DMS 273 treated with DMSO at 0.1 percent for 48 hours (cell line): ENCODE data around the gene ZSWIM8.
"Not testable (repeated sequence)": the region's sequence is repeated elsewhere in the genome, so short reads cannot be mapped to it uniquely, and the experiment has no call there.

Experiments
- DNase-seq: peaks from one replicate; lab custom pipeline; 2025; lab: John Stamatoyannopoulos, UW

The ZSWIM8 gene

DNA sequence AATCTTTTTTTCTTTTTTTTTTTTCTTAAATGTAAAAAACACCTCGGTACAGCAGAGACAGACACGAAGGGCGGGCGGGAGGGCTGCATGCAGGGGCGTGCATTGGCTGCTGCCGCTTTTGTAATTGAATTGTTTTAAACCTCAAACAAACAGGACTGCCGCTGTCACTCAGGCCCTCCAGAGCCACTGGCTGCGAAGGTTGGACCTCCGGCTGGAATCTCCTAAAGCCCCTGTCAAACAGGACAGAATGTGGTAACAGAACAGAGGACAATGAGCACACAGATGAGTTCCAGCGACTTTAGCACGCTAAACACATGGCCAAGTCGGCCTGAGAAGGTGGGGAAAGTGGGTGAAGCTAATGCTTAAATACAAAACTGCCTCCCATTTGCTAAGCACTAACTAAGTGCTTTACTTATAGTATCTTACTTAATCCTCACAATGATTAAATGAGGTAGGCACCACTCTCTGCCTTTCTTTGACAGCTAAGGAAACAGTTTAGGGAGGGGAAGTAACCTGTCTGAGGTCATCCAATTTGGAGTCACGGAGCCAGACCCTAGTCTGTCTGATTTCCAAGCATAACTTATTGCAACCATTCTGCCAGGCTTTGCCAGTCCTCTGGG is 29.0 kb downstream of the ZSWIM8 start:
- DNase-seq: no peak

DNA sequence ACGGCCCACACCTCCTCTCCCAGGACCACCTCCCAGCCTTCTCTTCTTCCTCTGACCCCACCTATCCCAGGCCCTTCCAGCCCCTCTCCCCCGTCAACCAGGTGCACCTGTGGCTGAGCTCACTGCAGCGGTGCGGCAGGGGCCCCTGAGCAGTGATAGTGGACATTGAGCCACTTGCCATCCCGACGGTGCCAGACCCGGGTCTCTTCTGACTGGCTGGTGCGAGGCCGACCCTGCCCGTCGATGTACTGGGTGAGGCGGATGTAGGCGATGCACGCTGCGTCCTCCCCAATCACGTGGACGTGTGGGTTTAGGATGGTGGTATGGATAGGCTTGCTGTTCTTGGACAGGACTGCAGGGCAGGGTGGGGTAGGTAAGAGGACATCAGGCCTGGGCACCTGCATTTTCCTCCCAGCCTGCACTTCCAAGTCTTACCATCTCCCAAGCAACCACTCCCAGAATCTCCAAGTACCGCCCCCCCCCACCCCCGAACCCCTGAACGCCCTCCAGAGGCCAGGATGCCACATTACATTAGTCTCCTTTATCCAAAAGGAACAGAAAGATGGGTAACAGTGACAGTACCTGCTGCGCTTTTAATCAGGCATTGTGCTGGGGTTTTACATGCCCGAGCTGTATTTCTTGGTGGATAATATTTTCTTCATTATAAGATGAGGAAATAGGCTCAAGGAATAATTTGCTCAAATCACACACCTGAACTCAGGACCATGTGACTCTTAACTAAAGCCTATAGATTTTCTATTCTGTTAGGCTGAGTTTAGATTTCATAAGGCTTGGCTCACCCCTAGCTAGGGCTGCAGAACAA is 29.7 kb downstream of the ZSWIM8 start:
- DNase-seq: no peak

DNA sequence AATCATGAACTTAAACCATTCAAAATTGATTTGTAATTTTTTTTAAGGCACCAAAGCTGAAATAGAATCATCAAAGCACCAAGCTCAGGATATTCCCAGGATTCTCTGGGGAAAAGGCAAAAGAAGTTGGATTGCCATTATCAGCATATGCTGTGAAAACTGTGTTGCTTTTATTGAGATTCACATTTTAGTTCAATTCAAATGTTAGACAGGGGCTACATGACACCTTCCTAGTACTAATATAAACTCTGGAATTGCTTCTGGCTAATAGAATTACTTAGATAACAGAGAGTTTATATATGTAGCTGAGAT is 30.3 kb downstream of the ZSWIM8 start:
- no peak for DNase-seq

DNA sequence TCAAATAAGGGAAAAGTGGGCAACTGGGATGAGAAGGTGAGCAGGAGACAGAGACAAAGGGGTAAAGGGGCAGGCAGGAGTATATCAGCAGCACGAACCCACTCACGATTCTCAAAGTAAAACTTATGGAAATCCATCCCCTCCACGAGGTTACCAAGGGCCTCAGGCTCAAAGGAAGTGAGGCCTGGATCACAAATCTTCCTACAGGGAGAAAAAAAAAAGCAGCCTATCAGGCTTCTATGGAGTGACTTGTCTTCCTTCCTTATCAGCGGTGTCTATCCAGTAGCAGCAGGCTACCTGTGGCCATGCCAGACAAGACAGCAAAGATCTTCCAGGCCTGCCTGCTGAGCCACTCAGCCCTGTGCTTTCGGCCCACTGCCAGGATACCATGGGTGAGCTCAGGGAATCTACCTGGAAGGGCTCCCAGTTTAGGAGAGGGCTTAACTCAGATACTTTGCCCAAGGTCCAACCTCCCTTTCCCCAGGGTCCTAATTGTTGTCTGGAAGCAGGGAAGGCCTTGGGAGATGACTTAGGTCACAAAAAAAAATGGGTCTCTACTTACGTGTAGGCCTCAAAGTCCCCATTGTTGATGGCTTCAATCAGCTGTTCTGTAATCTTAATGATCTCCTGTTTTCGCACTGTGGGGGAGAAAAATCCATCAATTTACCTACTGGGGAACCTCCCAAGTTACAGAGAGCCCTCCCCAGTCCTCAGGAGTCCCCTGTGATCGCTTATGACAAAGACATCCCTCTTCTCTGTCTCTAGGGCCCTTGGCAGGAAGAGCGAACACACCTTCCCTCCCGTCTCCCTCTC is 31.7 kb downstream of the ZSWIM8 start:
- DNase-seq: no peak

GRCh38 chr10:73817826-73818225 is 32.4 kb downstream of the ZSWIM8 start:
- no peak for DNase-seq

GRCh38 chr10:73818402-73818801 is 33.0 kb downstream of the ZSWIM8 start:
- no peak for DNase-seq

- no peak for DNase-seq
Observed at GRCh38 chr10:73819081-73819480, 33.7 kb downstream of the ZSWIM8 start.

DNA sequence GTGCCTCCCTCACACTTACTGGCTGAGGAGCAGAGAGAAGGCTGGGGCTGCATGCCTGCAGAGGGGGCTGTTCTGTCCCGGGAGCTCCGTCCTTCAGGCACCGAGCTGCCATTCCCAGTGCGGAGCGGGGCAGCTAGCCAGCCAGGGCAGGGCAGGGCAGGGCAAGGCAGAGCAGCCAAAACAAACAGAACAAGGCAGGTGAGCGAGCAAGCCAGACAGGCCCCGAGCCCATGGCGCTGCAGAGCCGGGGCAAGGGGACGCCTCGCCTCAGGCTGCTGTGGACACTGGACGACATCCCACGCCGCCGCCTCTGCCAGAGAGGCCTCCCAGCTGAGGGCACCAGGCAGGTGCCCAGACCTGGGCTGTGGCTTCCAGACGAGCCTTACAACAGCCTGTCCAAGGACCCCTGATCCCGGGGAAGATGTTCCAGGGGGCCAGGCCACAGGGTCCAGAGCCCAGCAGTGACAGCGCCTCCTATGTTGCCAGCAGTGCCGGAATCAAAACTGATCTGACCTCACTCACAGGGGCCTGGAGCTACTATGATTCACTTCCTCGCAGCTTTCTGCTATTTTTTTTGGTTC is 34.2 kb downstream of the ZSWIM8 start:
- no peak for DNase-seq

- DNase-seq: no peak
Observed at GRCh38 chr10:73823391-73823790, 38.0 kb downstream of the ZSWIM8 start.

DNA sequence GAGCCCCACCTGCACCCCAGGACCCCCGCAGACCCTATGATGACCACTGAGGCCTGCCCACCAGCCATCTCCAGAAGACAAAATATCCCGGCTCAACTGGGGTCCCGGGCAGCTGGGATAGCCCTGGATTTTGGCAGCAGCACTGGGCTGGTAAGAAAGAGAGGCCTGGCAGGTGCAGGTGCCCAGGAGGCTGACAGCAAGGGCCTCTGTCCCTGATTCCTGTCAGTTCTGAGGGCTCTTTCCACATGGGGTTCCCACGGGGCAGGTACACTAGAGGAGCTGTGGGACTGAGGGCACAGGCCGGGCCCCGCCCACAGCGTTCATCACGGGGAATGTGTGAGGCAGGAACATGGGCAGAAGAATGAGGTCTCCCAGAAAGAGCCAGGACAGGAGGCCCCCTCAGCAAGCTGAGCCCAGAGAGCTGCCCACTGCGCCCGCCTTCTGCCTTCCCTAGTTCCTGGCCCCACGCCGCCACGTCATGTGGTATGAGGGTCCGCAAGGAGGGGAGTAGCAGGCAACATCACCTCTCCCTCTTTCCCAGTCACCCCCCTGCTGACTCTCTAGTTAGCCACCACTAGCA is 38.8 kb downstream of the ZSWIM8 start:
- no peak for DNase-seq

GRCh38 chr10:73827346-73828089 is 42.1 kb downstream of the ZSWIM8 start:
- DNase-seq: no peak

DNA sequence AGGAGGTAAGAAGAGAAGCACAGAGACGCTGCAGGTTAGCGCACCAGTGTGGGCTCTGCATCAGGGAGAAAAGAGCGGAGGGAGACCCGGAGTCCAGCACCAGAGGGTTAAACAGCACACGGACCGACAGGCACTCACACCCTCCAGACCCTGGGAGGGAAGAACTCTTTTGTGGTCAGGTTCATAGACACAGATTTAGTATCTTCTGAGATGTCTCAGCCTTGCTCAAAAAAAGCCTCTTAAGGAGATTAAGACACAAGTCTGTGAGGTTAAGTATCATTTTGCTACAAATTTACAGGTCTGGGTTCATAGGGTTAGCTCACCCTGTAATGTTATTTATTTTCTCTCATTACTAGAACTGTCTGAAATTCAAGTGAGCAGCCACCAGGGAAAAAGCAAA is 42.8 kb downstream of the ZSWIM8 start:
- no peak for DNase-seq

- DNase-seq: not testable (repeated sequence)
Observed at GRCh38 chr10:73829090-73829489, 43.7 kb downstream of the ZSWIM8 start.

- no peak for DNase-seq
Observed at GRCh38 chr10:73836427-73836980, 51.1 kb downstream of the ZSWIM8 start.

- DNase-seq: no peak
Observed at GRCh38 chr10:73837072-73837471, 51.7 kb downstream of the ZSWIM8 start.

DNA sequence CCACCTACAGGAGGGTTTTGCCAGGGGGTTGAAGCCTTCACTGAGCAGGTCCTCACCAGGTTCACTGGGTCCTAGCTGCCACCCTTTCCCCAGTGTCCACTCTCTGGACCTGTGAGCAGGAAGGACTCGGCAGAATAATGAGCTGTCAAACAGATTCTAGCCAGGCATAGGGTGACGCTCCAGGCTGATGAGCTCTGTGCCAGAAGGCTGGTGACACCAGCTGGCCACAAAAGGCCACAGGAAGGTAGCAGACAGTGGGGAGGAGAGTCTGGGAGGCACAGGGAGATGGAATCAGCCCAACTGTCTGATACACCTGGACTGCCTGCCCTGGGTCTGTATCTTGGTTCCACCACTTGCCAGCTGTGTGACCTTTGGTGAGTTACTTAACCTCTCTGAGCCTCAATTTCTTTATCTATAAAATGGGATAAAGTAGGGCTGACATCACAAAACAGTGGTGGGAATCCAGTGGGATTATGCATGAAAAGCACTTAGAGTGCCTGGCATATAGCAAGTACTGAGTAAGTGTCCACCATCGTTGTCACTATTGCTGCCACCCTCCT is 52.7 kb downstream of the ZSWIM8 start:
- DNase-seq: no peak

DNA sequence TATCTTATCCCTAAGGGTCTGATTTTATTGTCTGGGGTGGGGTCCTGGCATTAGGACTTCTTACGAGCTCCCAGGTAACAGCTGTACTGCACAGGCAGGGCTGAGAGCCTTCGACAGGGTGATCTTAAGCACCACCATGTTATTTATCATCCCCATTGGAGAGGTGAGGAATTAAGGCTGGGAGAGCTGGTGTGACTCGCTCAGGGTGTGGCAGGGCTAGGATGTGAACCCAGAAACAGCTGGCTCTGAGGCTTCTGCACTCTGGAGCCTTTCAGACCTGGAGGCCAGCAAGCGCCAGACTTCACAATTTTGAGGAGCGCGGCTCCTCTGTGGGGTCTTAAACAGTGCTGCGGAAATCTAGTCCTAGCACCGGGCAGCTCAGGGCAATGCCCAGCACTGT is 53.4 kb downstream of the ZSWIM8 start:
- no peak for DNase-seq

DNA sequence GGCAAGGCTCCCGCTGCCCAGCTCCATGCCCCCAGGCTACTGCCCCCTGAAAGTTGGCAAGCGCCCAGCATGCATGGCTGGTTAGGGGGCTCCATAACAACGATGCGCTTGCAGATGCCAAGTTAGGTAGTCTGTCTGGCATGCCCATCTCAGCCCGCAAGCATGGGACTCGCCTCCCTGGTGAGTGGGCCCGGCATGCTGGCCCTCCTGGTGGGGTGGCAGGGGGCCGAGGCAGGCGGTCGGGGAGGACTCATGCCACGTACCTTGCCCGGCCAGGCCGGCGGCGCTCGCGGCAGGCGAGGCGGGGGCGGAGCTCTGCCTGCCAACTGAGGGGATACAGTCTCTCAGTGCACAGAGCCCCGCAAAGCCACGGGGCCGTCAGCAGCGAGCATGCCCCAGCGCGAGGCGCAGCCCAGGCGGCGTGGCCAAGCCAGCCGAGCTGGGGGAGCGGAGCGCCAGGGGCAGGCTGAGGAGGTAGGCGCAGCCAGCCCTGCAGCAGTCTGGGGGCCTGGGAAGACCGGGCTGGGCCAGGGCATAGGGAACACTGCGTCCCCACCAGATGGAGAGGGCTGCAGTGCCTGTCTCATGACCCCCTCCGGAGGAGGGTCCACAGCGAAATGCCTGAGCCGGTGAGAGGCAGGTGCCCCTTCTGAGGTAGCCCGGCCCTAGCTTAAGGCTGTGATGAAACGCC is 54.0 kb downstream of the ZSWIM8 start:
- no peak for DNase-seq

GRCh38 chr10:73840056-73840402 is 54.6 kb downstream of the ZSWIM8 start:
- no peak for DNase-seq

DNA sequence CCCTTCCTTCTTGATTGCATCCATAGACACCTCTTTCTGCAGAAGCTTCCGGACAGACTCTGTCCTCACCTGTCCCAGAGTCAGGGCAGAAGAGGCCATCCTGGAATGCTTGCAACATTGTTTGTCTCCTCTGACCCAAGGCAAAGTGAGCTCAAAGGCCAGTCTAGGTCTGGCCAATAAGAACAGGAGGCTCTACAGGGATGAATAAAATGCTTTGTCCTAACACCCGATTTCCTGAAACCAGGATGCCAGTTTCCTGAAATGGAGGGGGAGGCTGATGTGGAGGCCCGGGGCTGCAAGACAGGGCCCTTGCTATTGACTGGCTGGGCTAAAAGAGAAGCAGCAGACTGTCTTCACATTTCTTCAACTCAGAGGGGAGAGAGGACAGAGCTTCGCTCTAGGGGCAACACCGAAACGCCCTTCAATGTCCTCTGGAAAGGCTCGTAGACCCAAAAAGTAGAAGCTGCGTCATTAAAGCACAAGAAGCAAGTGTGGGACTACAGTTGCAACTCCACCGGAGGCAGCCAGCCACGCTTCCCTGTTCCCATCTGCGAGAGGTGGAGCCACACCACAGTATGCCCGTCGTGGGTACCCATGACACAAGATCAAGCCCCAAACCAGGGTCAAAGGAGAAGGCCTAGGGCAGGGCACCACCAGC is 55.1 kb downstream of the ZSWIM8 start:
- DNase-seq: no peak
